ENCODE results near the gene OR7C1.
"Not testable (repeated sequence)": the region's sequence is repeated elsewhere in the genome, so short reads cannot be mapped to it uniquely, and the experiment has no call there.

DNA sequence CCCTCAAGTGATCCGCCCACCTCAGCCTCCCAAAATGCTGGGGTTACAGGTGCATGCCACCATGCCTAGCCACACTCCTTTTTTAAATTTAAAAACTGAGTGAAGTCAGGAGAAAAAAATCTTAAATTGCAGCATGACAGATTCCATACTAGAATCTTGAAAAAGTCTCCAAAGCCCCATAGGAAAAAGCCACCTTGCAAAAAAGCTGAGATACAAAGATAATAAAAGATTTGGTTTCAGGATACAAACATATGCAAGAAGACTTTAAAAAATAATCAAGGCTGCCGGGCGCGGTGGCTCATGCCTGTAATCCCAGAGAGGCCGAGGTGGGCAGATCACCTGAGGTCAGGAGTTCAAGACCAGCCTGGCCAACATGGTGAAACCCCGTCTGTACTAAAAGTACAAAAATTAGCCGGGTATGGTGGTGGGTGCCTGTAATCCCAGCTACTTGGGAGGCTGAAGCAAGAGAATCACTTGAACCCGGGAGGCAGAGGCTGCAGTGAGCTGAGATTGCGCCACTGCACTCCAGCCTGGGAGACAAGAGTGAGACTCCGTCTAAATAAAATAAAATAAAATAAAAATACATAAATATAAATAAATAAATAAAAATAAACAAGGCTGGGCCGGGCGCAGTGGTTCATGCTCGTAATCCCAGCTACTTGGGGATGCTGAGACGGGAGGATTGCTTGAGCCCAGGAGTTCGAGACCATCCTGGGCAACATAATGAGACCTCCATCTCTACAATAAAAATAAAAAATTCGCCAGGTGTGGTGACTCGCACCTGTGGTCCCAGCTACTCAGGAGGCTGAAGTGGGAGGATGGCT lies 53.1 kb downstream of the OR7C1 start:
- TF ChIP-seq CTCF, POLR2A (IDR thresholded peaks at IDR 0.05): not testable (repeated sequence)

Measured in Peyer's patch (tissue), 4 donors.